H4 (cell line): Measurements from ENCODE around the gene MIB2. TPM values are rescaled to one million over a fixed set of nuclear protein-coding genes. Genes with fewer than 3 reads are reported as not detected.
A peak's percentile ranks its signal among the peaks of the same experiment; 100 is the strongest.
"Not testable (repeated sequence)": the region's sequence is repeated elsewhere in the genome, so short reads cannot be mapped to it uniquely, and the experiment has no call there.

Source experiments
- DNase-seq: peaks from one replicate; pipeline ENCODE4 v3.0.0-alpha.2; 2015; ENCODE audit warnings: low spot score
- total RNA-seq: library from RNA; depleted of rRNA; stranded (reverse); fragments of >200 nt; shearing (Covaris generic); gene quantifications from 2 replicates; pipeline ENCODE4 v1.2.3, GENCODE V29; 2014

MIB2 gene
- total RNA-seq, 1 experiment from 2014 or later, result 11.8 TPM

GRCh38 chr1:1627261-1627828 is 12.0 kb downstream of the MIB2 start:
- no peak for DNase-seq

GRCh38 chr1:1627829-1628753 is 12.8 kb downstream of the MIB2 start:
- no peak for DNase-seq

DNA sequence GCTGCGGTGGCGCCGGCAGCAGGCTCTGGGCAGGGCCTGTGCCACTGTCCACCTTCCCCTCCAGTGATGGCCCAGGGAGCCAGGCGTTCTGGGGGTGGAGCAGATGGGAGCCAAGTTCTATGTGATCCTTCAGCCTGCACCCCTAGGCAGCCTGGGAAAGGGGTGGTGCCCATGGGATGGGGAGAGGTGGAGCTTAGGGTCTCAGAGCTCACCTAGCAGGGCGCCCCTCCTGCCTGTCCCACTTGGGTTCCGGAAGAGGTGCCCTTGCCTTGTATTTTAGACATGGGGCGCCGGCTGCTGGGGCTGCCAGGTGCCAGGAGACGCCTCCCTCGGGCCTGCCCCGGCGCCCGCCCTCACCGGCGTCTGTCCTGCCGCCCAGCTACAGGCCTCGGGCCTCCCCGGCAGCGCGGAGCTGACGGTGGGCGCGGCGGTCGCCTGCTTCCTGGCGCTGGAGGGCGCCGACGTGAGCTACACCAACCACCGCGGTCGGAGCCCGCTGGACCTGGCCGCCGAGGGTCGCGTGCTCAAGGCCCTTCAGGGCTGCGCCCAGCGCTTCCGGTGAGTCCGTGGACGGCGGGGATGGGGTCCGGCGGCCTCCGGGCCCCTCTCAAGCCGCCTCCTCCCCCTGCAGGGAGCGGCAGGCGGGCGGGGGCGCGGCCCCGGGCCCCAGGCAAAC is 13.6 kb downstream of the MIB2 start:
- no peak for DNase-seq

GRCh38 chr1:1629430-1630190 is 14.3 kb downstream of the MIB2 start:
- no peak for DNase-seq

GRCh38 chr1:1630191-1630964 is 15.1 kb downstream of the MIB2 start:
- DNase-seq, result no peak

DNA sequence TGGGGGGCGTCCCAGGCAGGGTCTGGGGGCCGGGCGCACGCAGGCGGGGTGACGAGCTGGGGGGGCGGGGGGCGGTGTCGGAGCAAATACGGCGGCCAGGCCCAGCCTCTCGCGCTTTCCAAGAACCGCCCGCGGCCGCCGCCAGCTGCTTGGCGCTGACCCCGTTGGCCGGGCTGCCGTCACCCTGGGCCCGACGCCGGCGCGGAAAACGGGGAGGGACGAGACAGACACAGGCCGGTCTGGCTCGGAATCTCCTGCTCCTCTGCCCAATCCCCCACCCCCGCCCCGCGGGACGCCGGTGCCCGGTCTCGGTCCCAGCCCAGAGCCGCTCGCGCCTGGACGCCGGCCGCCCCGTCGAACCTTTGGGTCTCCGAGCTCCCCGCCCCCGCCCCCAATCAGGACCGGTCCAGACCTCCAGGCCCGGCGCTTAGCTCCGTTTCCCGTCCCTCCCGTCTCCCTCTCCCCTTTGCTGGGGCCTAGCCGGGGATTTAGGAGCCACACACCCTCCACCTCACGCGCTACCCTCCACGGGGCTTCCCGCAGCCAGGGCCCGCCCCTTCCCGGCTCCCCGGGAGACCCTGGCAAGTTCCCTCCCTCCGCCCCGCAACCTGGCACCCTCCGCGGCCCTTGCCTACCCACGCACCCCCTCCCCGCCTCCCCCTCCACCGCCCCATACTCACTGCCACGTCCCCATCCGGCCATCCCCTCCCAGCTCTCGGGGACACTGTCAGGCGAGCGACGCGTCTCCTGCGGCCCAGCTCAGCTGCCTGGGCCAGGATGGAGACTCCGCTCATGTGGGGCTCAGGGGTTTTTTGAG is 15.9 kb downstream of the MIB2 start:
- DNase-seq, result no peak

GRCh38 chr1:1631782-1632420 is 16.6 kb downstream of the MIB2 start, which contains the start of gene MMP23B:
Gene MMP23B, plus strand, starts transcription at chr1:1632173. Its CDS starts 46 bp downstream, at chr1:1632219.
- DNase-seq, result peak; percentile 2

DNA sequence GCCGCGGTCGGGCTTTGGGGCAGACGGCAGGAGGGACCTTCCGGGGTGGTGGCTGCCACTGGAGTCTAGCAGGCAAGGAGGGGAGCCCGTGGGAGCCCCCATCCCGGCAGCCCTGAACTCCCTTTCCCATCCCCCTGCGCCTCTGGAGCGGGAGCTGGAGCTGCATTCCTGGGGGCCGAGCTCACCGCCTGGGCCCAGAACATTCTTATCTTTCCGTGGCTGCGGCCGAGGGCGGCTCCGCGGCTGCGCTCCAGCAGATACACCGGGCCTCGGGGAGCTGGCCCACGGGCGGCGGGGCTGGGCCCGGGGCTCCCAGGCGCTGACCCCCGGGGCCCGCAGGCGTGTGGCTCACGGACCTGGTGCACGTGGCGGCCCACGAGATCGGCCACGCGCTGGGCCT is 18.1 kb downstream of the MIB2 start:
- DNase-seq, result not testable (repeated sequence)

DNA sequence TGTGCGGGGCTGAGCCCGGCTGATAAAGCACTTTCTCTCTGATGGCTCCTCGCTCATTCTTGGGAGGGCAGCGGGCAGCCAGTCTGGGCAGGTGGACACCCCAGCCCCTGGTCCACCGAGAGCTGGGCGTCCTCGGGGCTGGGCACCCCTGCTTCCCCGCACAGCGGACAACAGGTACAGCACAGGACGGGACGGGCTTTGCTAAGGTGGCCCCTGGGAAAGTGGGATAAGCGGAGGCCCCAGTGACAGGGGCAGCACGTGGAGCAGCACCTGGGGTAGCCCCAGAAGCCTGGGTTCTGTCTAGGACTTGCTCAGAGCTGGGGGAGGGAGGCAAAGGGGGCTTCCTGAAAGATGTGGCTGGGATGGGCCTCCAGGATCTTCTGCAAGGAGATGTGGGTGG is 19.3 kb downstream of the MIB2 start:
- not testable (repeated sequence) for DNase-seq

GRCh38 chr1:1636621-1637478 is 21.6 kb downstream of the MIB2 start:
- not testable (repeated sequence) for DNase-seq

- DNase-seq, result not testable (repeated sequence)
These were observed 22.2 kb downstream of the MIB2 start for GRCh38 chr1:1637479-1637875.

DNA sequence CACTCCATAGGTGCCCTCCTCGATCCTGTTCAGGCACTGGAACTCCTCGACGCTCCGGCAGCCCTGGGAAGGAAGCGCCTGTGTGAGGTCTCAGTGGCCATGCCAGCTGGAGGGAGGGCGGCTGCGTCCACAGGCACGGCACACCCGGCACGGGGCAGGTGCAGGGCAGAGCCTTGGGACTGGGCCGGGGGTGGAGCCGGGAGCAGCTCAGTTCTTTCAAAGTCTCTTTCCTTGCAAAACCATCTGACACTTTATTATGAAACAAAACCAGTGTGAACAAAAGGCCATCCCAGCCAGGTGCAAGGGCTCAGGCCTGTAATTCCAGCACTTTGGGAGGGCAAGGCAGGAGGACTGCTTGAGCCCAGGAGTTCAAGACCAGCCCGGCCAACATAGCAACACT is 23.2 kb downstream of the MIB2 start:
- DNase-seq, result not testable (repeated sequence)

DNA sequence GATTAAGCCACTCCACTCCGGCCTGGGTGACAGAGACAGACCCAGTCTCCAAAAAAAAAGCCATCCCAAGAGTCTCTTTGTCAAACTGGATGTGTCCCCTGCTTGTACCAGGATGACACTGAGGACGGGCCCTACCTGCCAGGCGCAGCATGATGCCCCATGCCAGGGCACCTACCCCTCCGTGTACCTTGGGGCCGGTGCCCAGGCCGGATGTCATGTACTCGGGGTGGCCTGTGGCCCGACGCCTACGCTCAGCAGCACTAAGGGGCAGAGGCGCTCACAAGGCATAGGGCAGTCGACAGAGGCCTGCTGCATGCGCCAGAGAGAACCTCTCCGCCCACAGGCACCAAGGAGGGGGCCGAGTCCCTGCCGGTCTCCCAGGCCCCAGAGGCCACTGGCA is 24.1 kb downstream of the MIB2 start:
- not testable (repeated sequence) for DNase-seq

DNA sequence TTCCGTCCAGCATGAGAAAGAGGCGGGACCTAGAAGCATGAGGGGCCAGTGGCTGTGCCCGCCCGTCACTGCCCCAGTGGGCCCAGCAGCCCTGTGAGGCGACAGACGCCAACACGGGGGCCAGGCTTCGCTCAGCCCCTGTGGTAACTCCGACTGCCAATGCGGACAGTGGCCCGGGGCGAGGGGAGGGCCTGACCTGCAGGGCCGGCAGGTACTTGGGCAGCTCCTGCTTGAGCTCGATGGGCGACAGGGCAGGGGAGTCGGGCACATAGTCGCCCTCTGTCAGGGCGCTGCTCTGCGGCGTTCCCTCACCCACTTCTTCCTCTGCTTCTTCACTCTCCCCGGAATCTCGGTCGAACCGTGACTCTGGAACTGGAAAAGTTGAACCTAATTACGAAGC is 24.8 kb downstream of the MIB2 start:
- not testable (repeated sequence) for DNase-seq

GRCh38 chr1:1640711-1641461 is 25.6 kb downstream of the MIB2 start:
- not testable (repeated sequence) for DNase-seq

- DNase-seq, result not testable (repeated sequence)
These were observed 31.0 kb downstream of the MIB2 start for GRCh38 chr1:1646326-1646725.

GRCh38 chr1:1647567-1648241 is 32.4 kb downstream of the MIB2 start:
- not testable (repeated sequence) for DNase-seq
